Measurements from ENCODE around the gene CNTNAP5.

Gene CNTNAP5

GRCh38 chr2:124664363-124664762 lies 639.3 kb downstream of the CNTNAP5 start:
- H3K4me3 ChIP-seq (ENCODE audit: low read length): no peak overlapping the region
- no peak for DNase-seq (ENCODE audit: low read depth)
- no peak for TF ChIP-seq CTCF (conservative IDR thresholded peaks at IDR 0.05; ENCODE audit: low read length)

- H3K4me3 ChIP-seq (ENCODE audit: low read length): no peak overlapping the region
- no peak for DNase-seq (ENCODE audit: low read depth)
- TF ChIP-seq CTCF (conservative IDR thresholded peaks at IDR 0.05; ENCODE audit: low read length): no peak
Observed at GRCh38 chr2:124666976-124667375, 641.9 kb downstream of the CNTNAP5 start.

- TF ChIP-seq CTCF (conservative IDR thresholded peaks at IDR 0.05; ENCODE audit: low read length): no peak
- DNase-seq (ENCODE audit: low read depth): no peak
- H3K4me3 ChIP-seq (ENCODE audit: low read length): no peak overlapping the region
Observed at GRCh38 chr2:124668161-124668560, 643.1 kb downstream of the CNTNAP5 start.

GRCh38 chr2:124670187-124670586 lies 645.1 kb downstream of the CNTNAP5 start:
- TF ChIP-seq CTCF (conservative IDR thresholded peaks at IDR 0.05; ENCODE audit: low read length): no peak
- no peak for DNase-seq (ENCODE audit: low read depth)
- no peak overlapping the region for H3K4me3 ChIP-seq (ENCODE audit: low read length)

- DNase-seq (ENCODE audit: low read depth): no peak
- TF ChIP-seq CTCF (conservative IDR thresholded peaks at IDR 0.05; ENCODE audit: low read length): no peak
- no peak overlapping the region for H3K4me3 ChIP-seq (ENCODE audit: low read length)
Observed at GRCh38 chr2:124678043-124678442, 653.0 kb downstream of the CNTNAP5 start.

- no peak overlapping the region for H3K4me3 ChIP-seq (ENCODE audit: low read length)
- no peak for DNase-seq (ENCODE audit: low read depth)
- TF ChIP-seq CTCF (conservative IDR thresholded peaks at IDR 0.05; ENCODE audit: low read length): no peak
Observed at GRCh38 chr2:124683536-124684428, 658.7 kb downstream of the CNTNAP5 start.

GRCh38 chr2:124689348-124689747 lies 664.3 kb downstream of the CNTNAP5 start:
- no peak overlapping the region for H3K4me3 ChIP-seq (ENCODE audit: low read length)
- TF ChIP-seq CTCF (conservative IDR thresholded peaks at IDR 0.05; ENCODE audit: low read length): no peak

More at GRCh38 chr2:124689348-124689747, 664.3 kb downstream of the CNTNAP5 start:
- DNase-seq (ENCODE audit: low read depth): no peak

Measured in AG10803 (cell line).